IPS-11a (cell line): ENCODE measurements around the gene HMOX1.
"Not testable (repeated sequence)": the region's sequence is repeated elsewhere in the genome, so short reads cannot be mapped to it uniquely, and the experiment has no call there.

ENCODE experiments used
- H3K4me3 ChIP-seq: one replicate; pipeline ENCODE4 v1.5.1; 2013; ENCODE audit warnings: low read depth, low read length, control low read depth

Gene HMOX1

DNA sequence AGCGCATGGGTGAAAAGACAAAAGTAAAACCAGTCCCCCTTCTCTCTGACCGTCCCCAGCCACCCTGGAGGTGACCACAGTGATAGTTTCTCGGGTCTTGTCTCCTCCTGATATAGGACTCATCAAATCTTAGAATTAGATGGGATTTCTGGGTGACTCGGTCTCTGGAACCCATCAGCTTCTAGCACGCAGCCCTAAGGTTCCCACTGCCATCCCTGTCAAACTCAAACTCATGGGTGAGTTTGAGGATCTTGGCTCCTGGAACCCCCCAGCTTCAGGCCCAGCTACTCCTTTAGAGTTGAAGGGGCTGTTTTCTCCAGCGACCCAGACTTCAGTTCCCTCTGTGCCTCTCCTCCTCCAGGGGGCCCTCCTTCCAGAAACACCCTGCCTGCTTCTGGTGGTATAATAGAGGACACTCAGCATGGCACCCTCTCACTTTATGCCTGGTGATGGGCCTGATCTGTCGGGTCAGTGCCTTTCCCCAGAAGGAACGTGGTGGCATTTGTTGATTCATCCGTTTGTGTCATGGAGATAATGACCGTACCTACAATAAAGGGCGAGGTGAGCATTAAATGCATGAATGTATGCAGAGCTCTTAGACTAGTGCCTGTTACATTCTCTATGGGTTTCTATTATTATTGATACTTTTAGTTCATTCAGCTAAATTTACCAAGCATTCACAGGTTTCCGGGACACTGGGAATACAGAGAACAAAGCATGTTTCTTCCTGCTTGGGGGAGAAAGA is 50.8 kb downstream of the HMOX1 start:
- no peak overlapping the region for H3K4me3 ChIP-seq

- no peak overlapping the region for H3K4me3 ChIP-seq
These were observed 51.5 kb downstream of the HMOX1 start for GRCh38 chr22:35432228-35432905.

- no peak overlapping the region for H3K4me3 ChIP-seq
These were observed 53.3 kb downstream of the HMOX1 start for GRCh38 chr22:35434061-35434710.

DNA sequence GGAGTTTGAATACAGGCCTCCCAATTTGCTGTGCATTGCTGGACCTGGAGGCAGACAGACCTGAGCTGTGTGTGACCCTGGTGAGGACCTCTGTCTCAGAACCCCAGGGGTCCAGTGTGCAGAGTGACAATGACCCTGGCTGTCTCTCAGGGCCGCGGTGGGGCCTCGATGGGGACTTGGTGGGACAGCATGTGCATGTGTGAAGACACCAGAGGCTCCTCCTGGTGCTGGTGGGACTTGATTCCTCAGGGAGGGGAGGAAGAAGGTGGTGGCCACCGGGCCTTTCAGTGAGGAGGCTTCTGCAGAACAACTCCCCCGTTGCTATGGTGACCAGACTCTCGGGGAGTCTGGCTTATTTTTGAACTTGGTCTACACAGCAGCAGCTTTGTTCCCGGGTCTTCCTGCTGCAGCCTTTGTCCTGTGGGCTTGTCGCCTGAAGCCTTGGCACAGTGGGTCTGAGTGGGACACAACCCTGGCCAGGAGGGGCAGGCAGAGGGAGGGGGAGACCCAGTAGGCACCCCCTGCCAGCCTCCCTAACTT is 54.4 kb downstream of the HMOX1 start:
- no peak overlapping the region for H3K4me3 ChIP-seq

DNA sequence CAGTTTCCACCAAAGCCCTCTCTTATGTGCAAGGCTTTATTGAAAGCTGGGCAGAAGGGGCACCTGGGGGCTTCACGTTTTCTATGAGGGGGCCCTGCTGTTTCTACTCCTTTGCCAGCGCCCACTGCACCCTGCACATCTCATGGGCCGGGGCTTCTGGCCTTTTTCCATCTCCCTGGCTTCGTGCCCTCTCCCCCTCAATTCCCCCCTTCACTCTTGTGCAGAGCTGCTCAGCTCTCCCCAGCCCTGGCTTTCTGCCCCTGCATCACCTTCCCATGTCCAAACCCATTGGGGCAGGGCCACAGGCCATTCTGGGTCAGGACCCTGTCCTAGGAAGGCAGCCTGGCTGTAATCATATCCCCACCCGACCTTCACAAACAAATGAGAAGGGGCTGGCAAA is 55.5 kb downstream of the HMOX1 start:
- no peak overlapping the region for H3K4me3 ChIP-seq

DNA sequence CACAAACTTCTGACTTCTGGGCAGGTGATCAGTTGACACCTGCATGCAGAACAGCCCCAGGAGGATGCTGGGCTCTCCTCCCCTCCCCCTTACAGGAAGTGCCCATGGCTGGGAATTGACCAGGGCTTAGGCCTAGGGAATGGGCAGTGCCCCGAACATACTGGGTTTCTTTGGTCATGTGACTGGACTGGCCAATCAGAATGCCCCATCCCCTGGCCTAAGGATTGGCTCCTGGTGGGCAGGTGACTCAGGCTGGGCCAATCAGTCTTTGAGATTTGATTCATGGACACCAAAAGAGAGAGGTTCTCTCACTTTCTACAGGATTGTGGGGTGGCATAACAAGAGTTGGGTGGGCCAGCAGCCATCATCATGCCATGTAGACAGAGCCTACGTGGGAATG is 56.2 kb downstream of the HMOX1 start:
- no peak overlapping the region for H3K4me3 ChIP-seq

GRCh38 chr22:35438673-35439364 is 57.9 kb downstream of the HMOX1 start:
- H3K4me3 ChIP-seq: not testable (repeated sequence)

GRCh38 chr22:35439365-35439717 is 58.4 kb downstream of the HMOX1 start:
- H3K4me3 ChIP-seq: no peak overlapping the region

DNA sequence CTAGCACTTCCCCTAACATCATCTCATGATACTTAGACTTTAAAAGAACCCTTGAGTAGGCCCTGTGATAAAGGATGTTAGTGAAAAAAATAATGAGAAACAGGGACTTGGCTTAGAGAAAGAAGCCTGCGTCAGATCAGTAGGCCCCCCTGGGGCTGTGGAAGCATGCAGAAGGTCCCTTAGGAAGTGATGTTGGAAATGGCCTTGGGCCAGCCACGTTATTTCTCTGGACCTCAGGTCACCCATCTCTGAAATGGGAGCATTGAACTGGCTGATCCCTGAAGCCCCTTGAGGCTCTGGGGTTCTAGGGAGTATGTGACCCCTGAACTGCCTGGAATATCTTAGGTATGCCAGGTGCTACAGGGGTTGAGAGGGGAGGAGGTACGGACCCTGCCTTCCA is 59.2 kb downstream of the HMOX1 start:
- no peak overlapping the region for H3K4me3 ChIP-seq

GRCh38 chr22:35441489-35442100 is 60.7 kb downstream of the HMOX1 start:
- no peak overlapping the region for H3K4me3 ChIP-seq

GRCh38 chr22:35442471-35442870 is 61.6 kb downstream of the HMOX1 start:
- H3K4me3 ChIP-seq: no peak overlapping the region

DNA sequence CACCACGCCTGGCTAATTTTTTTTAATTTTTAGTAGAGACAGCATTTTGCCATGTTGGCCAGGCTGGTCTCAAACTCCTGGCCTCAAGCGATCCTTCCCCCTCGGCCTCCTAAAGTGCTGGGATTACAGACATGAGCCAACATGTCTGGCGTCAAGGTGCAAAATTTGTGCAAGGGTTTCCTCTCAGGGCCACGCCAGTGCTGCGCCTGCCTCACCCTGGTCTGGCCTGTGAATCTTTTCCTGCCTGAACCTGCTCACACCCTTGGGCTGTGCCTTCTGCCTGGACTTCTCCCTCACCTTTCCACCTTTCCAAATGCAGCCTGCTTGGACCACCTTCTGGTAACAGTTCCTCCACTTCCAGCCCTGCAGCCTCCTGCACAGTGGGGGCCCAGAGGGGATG is 62.4 kb downstream of the HMOX1 start:
- H3K4me3 ChIP-seq: no peak overlapping the region
